ENCODE measurements around the gene RFTN1. TPM values are rescaled to one million over a fixed set of nuclear protein-coding genes. Genes with fewer than 3 reads are reported as not detected.

Gene RFTN1
- total and polyA plus RNA-seq, 10 of the 15 experiments (the other 5 are each of a cell fraction or from before 2014, with no cell fraction given), result 20.6 to 213 (median 147) TPM

DNA sequence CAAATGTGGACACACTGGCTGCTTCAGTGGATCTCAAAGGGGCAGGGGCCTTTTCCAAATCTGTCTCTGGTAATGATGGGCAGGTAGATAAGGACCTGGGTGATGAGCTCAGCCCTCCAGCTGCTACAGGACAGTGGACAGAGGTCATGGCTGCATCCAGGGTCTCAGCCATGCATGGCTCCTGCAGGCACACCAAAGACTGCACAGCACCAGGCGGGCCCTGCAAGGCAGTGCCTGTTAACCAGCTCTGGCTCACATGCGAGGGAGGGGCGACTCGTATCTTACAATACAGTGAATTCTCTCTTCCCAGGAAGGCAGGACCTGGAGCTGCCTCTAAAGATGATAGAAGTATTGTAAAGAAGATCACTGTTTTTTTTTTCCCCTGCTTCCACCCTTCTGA lies 189.8 kb downstream of the RFTN1 start:
- ChIA-PET RAD21 (ENCODE audit: unreplicated experiment) (no interaction called here), SMC1A (ENCODE audit: uncharacterized antibody, unreplicated experiment) (interaction anchor here (1.2 kb wide), 1 partner anchor 9 kb away, joined by 5 read pairs; no protein-coding TSS in a partner anchor), CTCF (interaction anchor here (1.3 kb wide), 1 partner anchor 36 kb away, joined by 6 read pairs; no protein-coding TSS in a partner anchor), POLR2A (no interaction called here)
- peaks cover 43 to 44% of the 10 kb centered on the region in 2 experiments for H3K36me3 ChIP-seq (ENCODE audit: control insufficient read depth in 2 of 2, insufficient read depth in 2 of 2, low read length in 1 of 2)
- H3K4me3 ChIP-seq, result no peak overlapping the region
- no peak overlapping the region for H3K27ac ChIP-seq (ENCODE audit: control insufficient read depth, insufficient read depth)
- intact Hi-C loops (cut with micrococcal nuclease; ENCODE audit: unreplicated experiment) (no loop called here), in situ Hi-C loops (cut with MboI) (no loop called here)
- FAIRE-seq (no peak), DNase-seq (ENCODE audit: low read depth, low spot score) (no peak), ATAC-seq (no peak)
- no TSS peak for BruUV-seq (replicated peaks)
- TF ChIP-seq POLR2A (IDR thresholded peaks at IDR 0.05; ENCODE audit: low read depth, low read length) (0 out of 2 replicates have a peak, but pooled peaks have one; percentile 10), POLR2AphosphoS5 (IDR thresholded peaks at IDR 0.05; ENCODE audit: low read length) (0 out of 2 replicates have a peak, but pooled peaks have one; percentile 16), RB1 (IDR thresholded peaks at IDR 0.05; ENCODE audit: borderline replicate concordance) (no peak)
- TF ChIP-seq, protein P1, sequence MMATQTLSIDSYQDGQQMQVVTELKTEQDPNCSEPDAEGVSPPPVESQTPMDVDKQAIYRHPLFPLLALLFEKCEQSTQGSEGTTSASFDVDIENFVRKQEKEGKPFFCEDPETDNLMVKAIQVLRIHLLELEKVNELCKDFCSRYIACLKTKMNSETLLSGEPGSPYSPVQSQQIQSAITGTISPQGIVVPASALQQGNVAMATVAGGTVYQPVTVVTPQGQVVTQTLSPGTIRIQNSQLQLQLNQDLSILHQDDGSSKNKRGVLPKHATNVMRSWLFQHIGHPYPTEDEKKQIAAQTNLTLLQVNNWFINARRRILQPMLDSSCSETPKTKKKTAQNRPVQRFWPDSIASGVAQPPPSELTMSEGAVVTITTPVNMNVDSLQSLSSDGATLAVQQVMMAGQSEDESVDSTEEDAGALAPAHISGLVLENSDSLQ (IDR thresholded peaks at IDR 0.05), result no peak
- H3K27me3 ChIP-seq (replicated peaks in 1 of 2; ENCODE audit: control insufficient read depth in 2 of 2, insufficient read depth in 2 of 2, low read length in 1 of 2), result no peaks in the 10 kb centered on the region
- no peak overlapping the region for H3K9ac ChIP-seq (ENCODE audit: control insufficient read depth, insufficient read depth, low read length)
- H3K4me1 ChIP-seq (ENCODE audit: control insufficient read depth, insufficient read depth, low read length), result no peaks in the 10 kb centered on the region
- H2AFZ ChIP-seq (ENCODE audit: control insufficient read depth, low read depth, low read length), result no peak overlapping the region
- no peak overlapping the region for H3K4me2 ChIP-seq (ENCODE audit: control insufficient read depth, insufficient read depth)
- WGBS (ENCODE audit: insufficient coverage, insufficient replicate concordance, low lambda C conversion rate, missing lambda C conversion rate), result 95% methylated on average over 4 of the region's 4 CpGs
- no peaks in the 10 kb centered on the region for H3K9me3 ChIP-seq (replicated peaks; ENCODE audit: control insufficient read depth, insufficient read depth, low read length)
- no peaks in the 10 kb centered on the region for H4K20me1 ChIP-seq (ENCODE audit: control insufficient read depth, insufficient read depth)
- H3K79me2 ChIP-seq (ENCODE audit: control insufficient read depth, insufficient read depth, low read length), result no peaks in the 10 kb centered on the region

DNA sequence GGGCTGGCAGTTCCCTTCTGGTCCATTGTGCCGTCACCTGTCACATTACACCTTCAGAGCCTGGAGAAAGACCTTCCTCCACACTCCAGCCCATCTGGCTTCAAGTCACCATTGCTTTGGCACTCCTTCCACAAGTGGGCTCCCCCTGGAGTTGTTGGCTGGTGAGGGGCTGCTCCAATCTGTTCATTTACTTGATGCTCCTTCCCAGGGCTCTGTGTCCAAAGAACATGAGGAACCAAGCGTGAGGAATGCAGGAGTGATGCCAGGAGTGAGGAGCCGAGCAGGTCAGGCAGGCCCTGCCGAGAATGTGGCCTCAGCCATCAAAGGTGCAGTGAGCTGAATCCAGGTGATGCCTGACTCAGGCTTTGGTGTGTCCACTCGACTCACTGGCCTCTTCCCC lies 191.3 kb downstream of the RFTN1 start:
- POLR2A ChIA-PET, result interaction anchor here (1.1 kb wide), 1 partner anchor 8 kb away, joined by 3 read pairs; no protein-coding TSS in a partner anchor
- H3K36me3 ChIP-seq (ENCODE audit: control insufficient read depth in 2 of 2, insufficient read depth in 2 of 2, low read length in 1 of 2), result peaks cover 44 to 46% of the 10 kb centered on the region in 2 experiments
- no peaks in the 10 kb centered on the region for H3K9me3 ChIP-seq (replicated peaks; ENCODE audit: control insufficient read depth, insufficient read depth, low read length)
- no peak overlapping the region for H3K27ac ChIP-seq (ENCODE audit: control insufficient read depth, insufficient read depth)
- ATAC-seq, result no peak
- no peak for DNase-seq (ENCODE audit: low read depth, low spot score)
- in situ Hi-C loops (cut with MboI) (no loop called here), intact Hi-C loops (cut with micrococcal nuclease; ENCODE audit: unreplicated experiment) (no loop called here)
- no TSS peak for BruUV-seq (replicated peaks)
- H3K4me2 ChIP-seq (ENCODE audit: control insufficient read depth, insufficient read depth), result no peak overlapping the region
- SMC1A ChIA-PET (ENCODE audit: uncharacterized antibody, unreplicated experiment), result interaction anchor here (1.4 to 2.2 kb wide), 2 partner anchors 21 to 27 kb away, joined by 3 to 6 read pairs; no protein-coding TSS in a partner anchor
- RAD21 ChIA-PET (ENCODE audit: unreplicated experiment), result no interaction called here
- H4K20me1 ChIP-seq (ENCODE audit: control insufficient read depth, insufficient read depth), result no peaks in the 10 kb centered on the region
- H3K79me2 ChIP-seq (ENCODE audit: control insufficient read depth, insufficient read depth, low read length), result no peaks in the 10 kb centered on the region
- no peaks in the 10 kb centered on the region for H3K4me1 ChIP-seq (ENCODE audit: control insufficient read depth, insufficient read depth, low read length)
- no peak overlapping the region for H2AFZ ChIP-seq (ENCODE audit: control insufficient read depth, low read depth, low read length)
- CTCF ChIA-PET, result interaction anchor here (0.6 to 4.8 kb wide), 2 partner anchors 9 to 55 kb away, joined by 3 to 23 read pairs; partner anchors contain the start of genes DPH3 and OXNAD1
- no peak overlapping the region for H3K4me3 ChIP-seq
- H3K9ac ChIP-seq (ENCODE audit: control insufficient read depth, insufficient read depth, low read length), result no peak overlapping the region
- no peaks in the 10 kb centered on the region for H3K27me3 ChIP-seq (replicated peaks in 1 of 2; ENCODE audit: control insufficient read depth in 2 of 2, insufficient read depth in 2 of 2, low read length in 1 of 2)
- no peak for FAIRE-seq
- WGBS (ENCODE audit: insufficient coverage, insufficient replicate concordance, low lambda C conversion rate, missing lambda C conversion rate), result 74% methylated on average over 5 of the region's 5 CpGs
- no peak for TF ChIP-seq MEF2B (IDR thresholded peaks at IDR 0.05; ENCODE audit: partially characterized antibody, poor library complexity, severe bottlenecking)
- TF ChIP-seq NR2C1 (IDR thresholded peaks at IDR 0.05), result no peak
- TF ChIP-seq, protein P2, sequence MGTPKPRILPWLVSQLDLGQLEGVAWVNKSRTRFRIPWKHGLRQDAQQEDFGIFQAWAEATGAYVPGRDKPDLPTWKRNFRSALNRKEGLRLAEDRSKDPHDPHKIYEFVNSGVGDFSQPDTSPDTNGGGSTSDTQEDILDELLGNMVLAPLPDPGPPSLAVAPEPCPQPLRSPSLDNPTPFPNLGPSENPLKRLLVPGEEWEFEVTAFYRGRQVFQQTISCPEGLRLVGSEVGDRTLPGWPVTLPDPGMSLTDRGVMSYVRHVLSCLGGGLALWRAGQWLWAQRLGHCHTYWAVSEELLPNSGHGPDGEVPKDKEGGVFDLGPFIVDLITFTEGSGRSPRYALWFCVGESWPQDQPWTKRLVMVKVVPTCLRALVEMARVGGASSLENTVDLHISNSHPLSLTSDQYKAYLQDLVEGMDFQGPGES (IDR thresholded peaks at IDR 0.05), result no peak
- TF ChIP-seq SIX5 (IDR thresholded peaks at IDR 0.05; ENCODE audit: low read depth, low read length, severe bottlenecking), result no peak
- TF ChIP-seq GATAD2B (conservative IDR thresholded peaks at IDR 0.05; ENCODE audit: low read depth), result no peak
- TF ChIP-seq JUNB (IDR thresholded peaks at IDR 0.05), result no peak
- TF ChIP-seq EED (IDR thresholded peaks at IDR 0.05; ENCODE audit: low read depth), result no peak
- no peak for TF ChIP-seq KAT2A (conservative IDR thresholded peaks at IDR 0.05; ENCODE audit: control insufficient read depth, low read depth, low read length)
